GM19438 (cell line): ENCODE results near the gene LHPP.

Source experiments
- ATAC-seq: cut with Tn5 transposase; IDR thresholded peaks from one replicate; pipeline ENCODE4 v1.9.1; 2021; ENCODE audit warnings: low read depth; ENCODE audit not compliant: unreplicated experiment

The LHPP gene

DNA sequence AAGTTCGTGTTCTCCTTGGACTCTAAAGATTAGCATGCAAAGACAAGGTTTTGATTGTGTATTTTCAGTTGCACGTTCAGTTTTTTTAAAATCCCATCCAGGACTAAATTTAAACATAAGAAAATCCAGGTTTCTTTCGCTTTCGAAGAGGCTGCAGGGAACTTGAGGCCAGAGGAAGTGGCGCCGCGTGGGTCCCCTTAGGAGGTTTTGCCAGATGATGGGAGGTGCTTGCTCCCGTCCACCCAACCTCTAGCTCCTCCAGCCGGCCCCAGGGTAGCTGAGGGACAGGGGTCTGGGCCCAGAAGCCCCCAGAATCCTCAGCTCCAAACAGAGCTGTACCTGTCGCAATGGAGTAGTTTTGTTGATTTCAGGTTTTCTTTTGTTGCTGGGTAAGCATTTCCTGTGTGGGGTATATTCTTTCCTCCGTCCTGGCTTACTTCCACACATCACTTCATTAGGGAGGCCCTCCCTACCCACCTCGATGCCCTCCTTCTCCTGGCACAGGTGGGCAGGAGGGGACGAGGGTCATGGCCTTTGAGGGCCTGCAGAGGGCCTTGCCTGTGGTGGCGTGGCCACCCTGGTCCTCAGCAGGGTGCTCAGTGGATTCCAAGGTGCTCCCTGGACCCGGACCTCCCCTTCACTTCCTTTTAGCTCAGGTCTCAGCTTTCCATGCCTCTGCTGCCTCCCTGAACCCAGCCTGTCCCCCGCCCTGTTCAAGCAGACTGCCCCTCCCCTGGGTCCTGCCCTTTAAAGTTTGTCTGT lies 32.6 kb downstream of the LHPP start:
- ATAC-seq, result no peak

DNA sequence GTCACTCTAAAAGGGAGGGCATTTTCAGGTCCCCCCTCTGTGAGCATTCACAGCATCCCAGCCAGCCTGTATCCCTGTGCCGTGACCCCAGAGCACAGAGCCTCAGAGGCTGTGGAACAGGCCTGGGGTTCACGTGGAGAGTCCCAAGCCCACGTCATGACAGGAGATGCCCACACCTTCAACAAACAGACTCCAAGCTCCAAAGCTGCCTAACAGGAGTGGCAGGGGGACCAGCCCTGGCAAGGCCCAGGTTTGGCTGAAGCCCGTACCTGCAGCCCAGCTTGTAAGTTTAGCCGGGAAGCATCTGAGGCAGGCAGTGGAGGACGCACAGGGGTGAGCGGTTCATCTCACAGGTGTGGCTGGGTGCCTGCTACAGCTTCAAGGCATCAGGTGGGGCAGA lies 33.5 kb downstream of the LHPP start:
- ATAC-seq, result no peak

DNA sequence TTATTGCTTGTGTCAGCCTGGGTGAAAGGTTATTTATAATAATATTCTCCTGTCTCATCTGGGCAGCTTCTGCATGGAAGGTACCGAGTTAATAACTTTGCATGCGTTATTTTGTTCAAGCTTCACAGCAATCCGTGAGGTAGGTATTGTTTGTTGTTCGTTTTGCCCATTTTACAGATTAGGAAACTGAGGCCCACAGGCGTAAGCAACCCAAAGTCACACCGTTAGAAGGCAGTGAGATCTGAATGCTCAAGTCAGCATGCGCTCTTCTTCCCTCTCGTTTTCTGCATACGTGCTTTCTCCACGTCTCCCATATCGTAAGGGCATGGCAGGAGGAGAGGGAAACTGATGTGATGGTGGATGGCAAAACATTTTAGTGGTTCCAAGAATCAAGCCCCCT lies 34.1 kb downstream of the LHPP start:
- no peak for ATAC-seq

DNA sequence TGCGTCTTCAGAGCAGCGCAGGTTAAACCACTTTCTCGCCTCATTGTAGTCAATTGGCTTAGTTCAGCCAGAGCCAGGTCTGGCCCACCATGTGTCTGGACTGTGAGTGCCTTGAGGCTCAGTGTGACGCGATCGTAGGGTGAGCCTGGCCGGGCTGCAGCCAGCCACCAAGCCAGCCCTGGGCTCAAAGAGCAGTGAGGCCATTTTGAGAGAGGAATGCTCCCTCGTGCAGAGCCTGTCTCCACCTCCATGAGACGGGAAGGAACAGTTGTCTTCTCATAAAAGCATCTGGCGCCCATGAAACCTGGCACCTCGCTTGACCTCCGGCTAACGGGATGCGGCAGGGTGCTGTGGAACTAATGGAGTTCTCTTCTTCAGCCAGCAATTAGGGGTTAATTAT lies 34.5 kb downstream of the LHPP start:
- ATAC-seq, result no peak

DNA sequence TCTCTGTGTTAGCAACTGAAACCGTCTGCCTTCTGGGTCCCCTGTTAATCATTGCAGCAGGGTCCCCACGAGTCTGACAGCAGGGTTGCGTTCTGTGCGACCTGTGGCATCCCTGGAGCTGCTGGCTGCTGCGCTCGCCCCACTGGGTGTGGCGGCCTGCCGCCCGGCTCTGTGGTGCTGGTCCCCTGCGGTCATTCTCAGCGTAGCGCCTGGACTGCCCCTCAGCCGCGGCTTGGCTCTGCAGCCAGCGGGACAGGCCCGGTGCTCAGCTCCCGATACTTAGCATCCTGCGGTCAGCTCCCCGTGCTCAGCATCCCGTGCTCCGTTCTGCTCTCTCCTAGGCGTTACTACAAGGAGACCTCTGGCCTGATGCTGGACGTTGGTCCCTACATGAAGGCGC lies 35.0 kb downstream of the LHPP start:
- ATAC-seq, result no peak

DNA sequence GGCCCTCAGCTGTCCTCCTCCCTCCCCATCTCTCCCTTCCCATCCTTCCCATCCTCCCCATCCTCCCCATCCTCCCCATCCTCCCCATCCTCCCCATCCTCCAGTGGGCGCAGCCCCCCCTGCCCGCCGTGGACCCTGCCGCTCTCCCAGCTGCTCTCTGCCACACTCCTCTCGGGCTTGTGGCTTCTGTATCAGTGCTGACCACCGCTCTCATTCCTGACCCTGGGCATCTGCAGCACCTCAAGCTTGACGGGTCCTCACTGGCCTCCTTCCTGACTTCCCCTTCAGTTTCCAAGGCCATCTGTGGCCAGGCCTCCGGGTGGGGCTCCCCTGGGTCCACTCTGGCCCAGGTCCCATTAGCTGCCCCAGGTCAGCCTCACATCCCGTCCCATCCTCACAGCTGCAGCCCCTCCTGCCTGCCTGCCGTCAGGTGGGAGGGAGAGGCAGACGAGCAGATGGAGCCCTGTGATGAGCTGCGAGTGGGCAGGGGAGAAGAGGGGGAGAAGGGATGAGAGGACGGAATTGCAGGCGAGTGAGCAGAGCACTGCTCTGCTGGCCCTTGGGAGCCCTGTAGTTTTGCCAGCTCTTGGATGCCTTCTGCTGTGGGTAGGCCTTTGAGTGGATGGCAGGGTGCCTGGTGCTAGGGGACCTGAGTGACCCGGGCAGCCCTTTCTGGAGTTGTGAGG lies 35.7 kb downstream of the LHPP start:
- no peak for ATAC-seq

DNA sequence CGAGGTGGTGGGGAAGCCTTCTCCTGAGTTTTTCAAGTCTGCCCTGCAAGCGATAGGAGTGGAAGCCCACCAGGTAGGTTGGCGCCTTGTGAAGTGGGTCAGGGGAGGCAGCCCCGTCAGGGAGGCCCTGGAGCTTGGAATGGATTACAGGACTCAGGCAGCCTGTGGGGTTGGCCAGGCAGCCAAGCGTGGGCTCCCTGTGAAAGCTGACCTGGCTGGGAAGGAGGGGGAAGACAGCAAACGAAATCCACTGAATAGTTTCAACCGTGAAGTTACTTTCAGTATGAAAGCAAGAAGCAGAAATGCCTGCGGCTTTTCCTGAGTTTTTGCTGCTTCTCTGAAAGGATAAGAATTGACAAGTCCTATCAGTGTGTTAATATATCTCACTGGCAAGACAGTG lies 36.4 kb downstream of the LHPP start:
- no peak for ATAC-seq

DNA sequence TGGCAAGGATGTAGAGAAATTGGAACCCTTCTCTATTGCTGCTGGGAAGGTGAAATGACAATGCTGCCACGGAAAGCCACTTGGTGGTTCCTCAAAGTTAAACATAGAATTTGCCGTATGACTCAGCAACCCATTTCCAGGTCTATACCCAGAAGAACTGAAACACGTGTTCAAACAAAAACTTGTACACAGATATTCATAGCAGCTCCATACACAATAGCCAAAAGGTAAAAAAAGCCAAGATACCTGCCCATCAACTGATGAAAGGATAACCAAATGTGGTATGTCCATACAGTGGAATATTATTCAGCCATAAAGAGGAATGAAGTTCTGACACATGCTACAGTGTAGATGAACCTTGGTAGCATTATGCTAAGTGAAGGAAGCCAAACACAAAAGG lies 39.1 kb downstream of the LHPP start:
- no peak for ATAC-seq

DNA sequence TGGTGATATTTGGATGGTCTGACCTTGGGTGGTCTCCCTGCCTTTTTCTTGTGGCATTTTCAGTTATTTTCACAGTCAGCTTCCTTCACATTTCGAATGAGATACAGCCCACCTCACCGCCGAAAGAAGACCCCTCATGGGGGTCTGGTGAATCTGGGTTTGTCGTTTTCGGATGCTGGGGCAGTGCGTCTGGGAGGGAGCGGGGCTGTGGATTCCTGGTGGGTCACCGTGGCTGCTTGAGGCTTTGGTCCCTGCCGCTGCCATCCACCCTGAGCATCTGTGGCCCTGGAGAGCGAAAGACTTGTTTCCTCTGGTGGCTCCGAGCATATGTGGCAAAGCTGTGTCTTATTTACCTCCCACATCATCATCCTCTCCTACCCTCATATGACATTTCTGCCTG lies 43.1 kb downstream of the LHPP start:
- no peak for ATAC-seq

DNA sequence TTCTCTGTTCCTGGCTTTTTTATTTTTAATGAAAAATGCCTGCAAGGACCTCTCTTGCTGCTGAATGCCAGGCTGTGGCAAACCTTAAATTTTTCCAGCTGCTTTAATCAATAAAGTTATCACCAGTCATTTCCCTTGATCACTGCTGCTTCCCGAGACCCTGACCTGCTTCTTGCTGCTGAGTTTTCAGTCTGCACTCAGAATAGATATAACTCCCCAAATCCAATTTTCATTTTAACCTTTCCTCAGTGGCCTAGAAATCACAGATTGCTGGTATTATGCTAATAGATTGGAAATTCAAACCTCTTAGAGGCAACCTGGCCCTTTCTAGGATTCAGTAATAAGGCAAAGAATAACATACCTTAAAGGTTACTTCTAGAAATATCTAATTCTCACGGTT lies 43.7 kb downstream of the LHPP start:
- no peak for ATAC-seq

DNA sequence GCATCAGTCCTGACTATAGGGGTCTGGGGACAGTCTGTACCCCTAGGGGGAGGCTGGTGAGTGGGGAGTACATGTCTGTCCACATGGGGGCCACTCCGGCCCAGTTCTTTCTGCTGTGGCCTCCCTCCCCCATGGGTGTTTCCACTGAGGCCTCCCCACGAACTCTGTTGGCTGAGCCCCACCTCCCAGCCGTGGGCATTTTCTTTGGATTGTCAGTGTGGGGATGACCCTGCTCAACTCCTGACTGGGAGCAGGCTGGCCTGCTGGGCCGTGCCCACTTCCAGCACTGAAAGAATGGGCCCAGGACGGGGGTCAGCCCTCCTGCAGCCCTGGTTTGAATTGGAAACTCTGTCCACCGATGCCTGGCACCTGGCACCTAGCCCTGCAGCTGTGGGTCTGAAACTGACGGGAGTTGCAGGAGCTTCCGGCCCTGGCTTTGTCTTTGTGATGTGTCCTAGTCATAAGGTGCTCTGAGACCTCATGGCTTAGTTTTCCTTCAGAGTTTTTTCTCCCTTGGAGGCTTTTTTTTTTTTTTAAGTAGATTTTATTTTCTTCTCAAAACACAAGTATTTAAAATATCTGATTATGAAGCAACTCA lies 46.5 kb downstream of the LHPP start:
- no peak for ATAC-seq

DNA sequence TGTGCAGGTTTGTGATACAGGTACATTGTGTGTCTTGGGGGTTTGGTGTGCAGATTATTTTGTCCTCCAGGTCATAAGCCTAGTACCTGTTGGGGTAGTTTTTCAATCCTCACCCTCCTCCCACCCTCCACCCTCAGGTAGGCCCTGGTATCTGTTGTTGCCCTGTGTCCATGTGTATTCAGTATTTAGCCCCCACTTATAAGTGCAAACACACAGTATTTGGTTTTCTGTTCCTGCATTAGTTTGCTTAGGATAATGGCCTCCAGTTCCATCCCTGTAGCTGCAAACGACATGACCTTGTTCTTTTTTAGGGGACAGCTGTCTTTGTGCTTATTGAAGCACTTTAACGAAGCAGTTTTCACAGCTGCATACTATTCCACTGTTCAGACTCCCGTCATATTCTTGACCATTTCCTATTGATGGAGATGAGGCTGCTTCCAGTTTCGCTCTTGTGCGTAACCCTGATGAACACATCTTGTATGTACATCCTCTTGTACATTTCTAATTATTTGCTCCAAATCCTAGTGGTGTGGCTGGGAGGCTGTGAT lies 47.4 kb downstream of the LHPP start:
- no peak for ATAC-seq

DNA sequence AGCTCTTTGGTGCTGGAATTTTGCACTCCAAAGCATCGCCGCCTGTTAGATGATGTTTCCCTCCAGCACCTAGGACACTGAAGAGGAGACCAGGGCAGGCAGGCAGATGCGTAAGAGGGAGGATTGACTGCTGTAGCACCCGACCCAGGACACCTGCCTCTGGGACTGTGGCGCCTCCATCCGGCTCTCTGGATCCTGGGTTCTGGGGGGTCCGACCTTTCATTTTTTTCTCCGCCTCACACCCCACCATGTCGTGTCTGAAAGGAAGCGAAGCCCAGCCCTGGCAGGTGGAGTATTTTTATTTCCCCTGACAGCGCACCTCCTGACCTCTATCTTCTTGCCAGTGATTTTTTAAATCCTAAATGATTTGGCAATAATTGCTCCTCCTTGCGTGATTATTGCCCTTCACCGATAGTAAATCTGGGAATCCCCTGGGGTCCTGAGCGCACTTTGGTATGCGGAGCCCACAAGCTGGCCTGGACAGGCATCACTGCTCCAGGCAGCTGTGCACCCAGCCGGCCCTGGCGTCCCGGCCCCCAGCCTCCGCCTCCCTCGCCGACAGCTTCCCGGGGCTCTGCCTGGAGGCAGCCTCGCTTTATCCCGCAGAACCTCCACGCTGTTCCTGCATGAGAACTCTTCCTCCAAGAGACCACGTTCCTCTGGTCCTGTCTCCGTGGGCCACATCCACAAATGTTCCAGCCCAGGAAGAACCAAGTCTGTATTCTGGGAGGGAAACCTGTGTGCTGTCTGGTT lies 48.4 kb downstream of the LHPP start:
- no peak for ATAC-seq

DNA sequence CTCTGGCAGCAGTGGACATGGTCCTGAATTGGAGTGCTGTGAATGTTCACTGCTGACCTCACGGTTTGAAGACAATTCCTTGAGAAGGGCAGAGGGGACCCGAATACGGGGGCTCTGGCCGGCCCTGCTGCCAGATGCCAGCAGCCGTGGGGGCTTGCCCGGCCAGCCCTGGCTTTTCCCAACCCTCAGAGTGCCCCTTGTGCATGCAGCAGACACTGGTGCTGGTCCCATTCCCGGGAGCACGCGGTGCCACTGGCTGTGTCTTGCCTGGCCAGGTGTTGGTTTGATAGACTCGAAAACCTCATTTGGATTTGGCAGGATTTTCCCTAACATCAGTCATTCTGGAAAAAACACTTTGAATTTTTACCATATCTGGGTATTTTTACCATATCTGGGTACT lies 49.1 kb downstream of the LHPP start:
- ATAC-seq, result no peak

DNA sequence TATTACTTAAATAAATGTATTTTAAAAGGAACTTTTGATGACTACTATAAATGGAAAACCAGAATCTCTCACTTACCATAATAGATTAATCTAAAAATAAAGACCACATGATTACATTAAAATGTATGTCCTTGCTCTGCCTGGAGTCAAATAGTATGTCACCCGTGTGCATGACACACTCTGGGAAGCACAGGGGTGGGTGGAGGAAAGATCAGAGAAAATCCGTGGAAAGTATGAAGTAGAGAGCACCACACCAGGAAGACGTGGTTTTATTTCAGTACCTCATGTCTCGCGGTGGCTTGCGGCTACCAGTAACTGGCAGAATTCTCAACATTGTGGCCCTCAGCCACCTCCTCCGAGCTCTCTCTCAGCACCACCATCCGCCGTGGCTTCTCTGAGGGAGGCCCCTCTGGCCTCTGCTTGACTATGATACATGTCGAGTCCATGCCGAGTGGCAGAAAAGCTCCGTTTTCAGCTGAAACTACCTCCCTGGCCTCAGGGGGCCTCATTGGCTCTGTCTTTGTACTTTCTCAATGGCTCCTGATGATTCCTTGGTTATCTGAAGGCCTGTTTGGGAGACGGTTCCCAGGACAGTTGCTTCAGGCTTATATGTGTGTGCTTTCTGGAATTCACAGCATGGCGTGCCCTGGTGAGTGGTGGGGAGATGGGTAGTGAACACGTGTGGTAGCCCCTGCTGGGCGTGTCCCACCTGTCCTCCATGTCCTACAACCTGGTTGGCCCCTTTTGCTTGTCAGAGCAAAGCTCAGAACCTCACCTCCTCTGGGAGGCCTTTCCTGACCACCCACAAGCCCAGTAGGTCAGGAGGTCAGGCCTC lies 49.8 kb downstream of the LHPP start:
- no peak for ATAC-seq

DNA sequence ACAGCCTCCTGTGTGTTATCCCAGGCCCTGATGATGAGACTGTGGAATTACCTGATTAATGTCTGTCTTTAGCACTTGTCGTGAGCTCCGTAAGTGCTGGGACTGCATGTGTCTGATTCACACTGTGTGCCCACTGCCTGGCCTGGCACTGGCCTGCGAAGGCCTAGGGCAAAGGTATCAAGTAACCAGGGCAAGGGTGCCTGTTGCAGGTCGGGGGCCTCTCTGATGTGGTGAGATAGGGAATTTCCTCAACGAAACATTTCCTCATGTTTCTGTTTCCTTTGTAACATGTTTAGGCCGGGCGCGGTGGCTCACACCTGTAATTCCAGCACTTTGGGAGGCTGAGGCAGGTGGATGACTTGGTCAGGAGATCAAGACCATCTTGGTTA lies 50.4 kb downstream of the LHPP start:
- no peak for ATAC-seq

DNA sequence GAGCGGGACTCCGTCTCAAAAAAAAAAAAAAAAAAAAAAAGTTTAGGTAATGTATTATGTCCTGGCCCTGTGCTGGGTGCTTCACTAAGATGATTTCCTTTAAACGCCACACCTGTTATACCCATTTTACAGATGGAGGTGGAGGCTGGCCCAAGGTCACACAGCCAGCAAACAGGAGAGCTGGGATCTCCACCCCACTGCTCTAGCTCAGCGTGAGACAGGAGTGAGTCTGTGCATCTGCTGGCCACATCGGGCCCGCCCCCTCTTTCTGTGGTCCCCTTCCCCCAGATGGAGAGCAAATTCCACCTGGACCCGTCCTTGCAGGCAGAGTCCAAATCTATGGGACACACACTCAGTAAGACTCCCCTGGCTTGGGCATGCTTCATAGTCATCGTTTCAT lies 51.0 kb downstream of the LHPP start:
- ATAC-seq, result no peak

DNA sequence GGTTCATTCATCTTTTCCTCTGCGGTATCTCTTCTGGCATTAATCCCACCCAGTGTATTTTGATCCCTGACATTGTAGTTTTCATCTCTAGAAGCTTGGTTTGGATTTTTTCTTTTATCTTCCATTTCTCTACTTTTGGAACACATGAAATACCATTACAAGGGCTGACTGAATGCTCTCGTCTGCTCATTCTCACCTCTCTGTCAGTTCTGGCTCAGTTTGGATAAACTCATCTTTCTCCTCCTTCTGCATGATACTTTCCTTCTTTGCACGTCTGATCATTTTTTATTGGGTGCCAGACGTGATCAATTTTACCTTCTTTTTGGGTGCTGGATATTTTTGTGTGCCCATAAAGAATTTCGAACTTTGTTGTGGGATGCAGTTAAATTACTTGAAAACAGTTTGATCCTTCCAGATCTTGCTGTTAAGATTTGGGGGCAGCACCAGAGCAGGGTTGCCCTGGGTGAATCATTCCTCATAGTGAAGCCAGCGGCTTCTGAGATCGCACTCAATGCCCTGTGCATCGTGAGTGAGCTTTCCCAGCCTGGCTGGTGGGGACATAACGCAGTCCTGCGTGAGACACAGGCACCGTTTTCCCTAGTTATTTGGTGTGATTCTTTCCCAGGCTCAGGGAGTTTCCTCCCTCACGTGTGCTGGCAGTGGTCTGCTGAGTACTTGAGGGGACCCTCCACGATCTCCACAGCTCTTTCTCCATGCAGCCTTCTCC lies 53.8 kb downstream of the LHPP start:
- no peak for ATAC-seq

DNA sequence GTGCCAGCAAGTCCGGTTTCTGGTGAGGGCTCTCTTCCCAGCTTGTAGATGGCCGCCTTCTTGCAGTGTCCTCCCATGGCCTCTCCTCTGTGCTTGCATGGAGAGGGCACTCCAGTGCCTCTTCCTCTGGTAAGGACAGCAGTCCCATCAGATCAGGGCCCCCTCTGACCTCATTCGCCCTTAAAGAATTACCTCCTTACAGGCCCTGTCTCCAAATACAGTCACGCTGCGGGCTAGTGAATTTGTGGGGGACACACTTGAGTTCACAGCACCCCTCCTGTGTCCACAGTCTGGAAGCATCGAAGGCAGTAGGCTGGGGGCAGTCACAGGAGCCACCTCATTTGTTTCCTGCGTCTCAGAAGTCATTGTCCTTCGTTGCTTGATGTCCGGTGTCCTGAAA lies 54.6 kb downstream of the LHPP start:
- ATAC-seq, result no peak
